ENCODE data around the gene RPS6KC1. TPM values are rescaled to one million over a fixed set of nuclear protein-coding genes. Genes with fewer than 3 reads are reported as not detected.

RPS6KC1 gene
- total and polyA plus RNA-seq, 2 donors from 2014 or later, result 6.3 to 13.8 TPM

GRCh38 chr1:213119794-213120193, 68.8 kb downstream of the RPS6KC1 start:
- H3K36me3 ChIP-seq (ENCODE audit: control insufficient read depth in 2 of 3, insufficient read depth in 3 of 3, low read length in 3 of 3), result no peaks in the 10 kb centered on the region
- DNase-seq (no peak), FAIRE-seq (no peak)
- no peak overlapping the region for H3K4me3 ChIP-seq (ENCODE audit: low read length in 3 of 3)
- no peak for TF ChIP-seq CTCF (IDR thresholded peaks at IDR 0.05; ENCODE audit: borderline replicate concordance, extremely low read depth, insufficient read depth)
- H3K9me3 ChIP-seq (ENCODE audit: control insufficient read depth in 2 of 3, insufficient read depth in 1 of 3, low read length in 3 of 3), result no peaks in the 10 kb centered on the region
- peaks cover 0 to 7% (median 3%) of the 10 kb centered on the region in 3 donors for H3K4me1 ChIP-seq (ENCODE audit: control insufficient read depth in 2 of 3, insufficient read depth in 2 of 3, low read depth in 1 of 3, low read length in 3 of 3)
- no peaks in the 10 kb centered on the region for H3K27me3 ChIP-seq (ENCODE audit: control insufficient read depth, insufficient read depth, low read length)
- no peak overlapping the region for H3K9ac ChIP-seq (ENCODE audit: low read length in 3 of 3)
- no peak overlapping the region for H3K27ac ChIP-seq (ENCODE audit: low read depth in 2 of 2, low read length in 2 of 2)
- intact Hi-C loops (cut with DNase I), result no loop called here

GRCh38 chr1:213120386-213120785, 69.3 kb downstream of the RPS6KC1 start:
- intact Hi-C loops (cut with DNase I), result no loop called here
- peaks cover 0 to 7% (median 3%) of the 10 kb centered on the region in 3 donors for H3K4me1 ChIP-seq (ENCODE audit: control insufficient read depth in 2 of 3, insufficient read depth in 2 of 3, low read depth in 1 of 3, low read length in 3 of 3)
- no peak for FAIRE-seq

DNA sequence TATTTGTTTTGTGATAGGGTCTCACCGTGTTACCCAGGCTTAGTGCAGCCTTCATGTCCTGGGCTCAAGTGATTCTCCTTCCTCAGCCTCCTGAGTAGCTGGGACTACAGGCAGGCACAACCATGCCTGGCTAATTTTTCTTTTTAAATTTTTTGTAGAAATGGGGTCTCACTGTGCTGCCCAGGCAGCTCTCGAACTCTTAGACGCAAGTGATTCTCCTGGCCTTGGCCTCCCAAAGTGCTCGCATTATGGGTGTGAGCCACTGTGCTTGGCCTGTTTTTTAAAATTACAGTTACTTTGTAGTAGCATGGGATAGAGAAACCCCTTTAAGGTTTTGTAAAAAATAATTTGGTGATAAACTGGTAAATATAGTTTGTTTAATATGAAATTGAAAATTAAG, 69.9 kb downstream of the RPS6KC1 start:
- H3K9me3 ChIP-seq (ENCODE audit: control insufficient read depth in 2 of 3, insufficient read depth in 1 of 3, low read length in 3 of 3), result no peaks in the 10 kb centered on the region
- DNase-seq, result no peak
- peaks cover 0 to 7% (median 3%) of the 10 kb centered on the region in 3 donors for H3K4me1 ChIP-seq (ENCODE audit: control insufficient read depth in 2 of 3, insufficient read depth in 2 of 3, low read depth in 1 of 3, low read length in 3 of 3)
- no peak for TF ChIP-seq CTCF (IDR thresholded peaks at IDR 0.05; ENCODE audit: borderline replicate concordance, extremely low read depth, insufficient read depth)
- H3K9ac ChIP-seq (ENCODE audit: low read length in 3 of 3), result no peak overlapping the region
- H3K4me3 ChIP-seq (ENCODE audit: low read length in 3 of 3), result no peak overlapping the region
- FAIRE-seq, result no peak
- H3K27me3 ChIP-seq (ENCODE audit: control insufficient read depth, insufficient read depth, low read length), result no peaks in the 10 kb centered on the region
- no peak overlapping the region for H3K27ac ChIP-seq (ENCODE audit: low read depth in 2 of 2, low read length in 2 of 2)
- intact Hi-C loops (cut with DNase I), result no loop called here
- no peaks in the 10 kb centered on the region for H3K36me3 ChIP-seq (ENCODE audit: control insufficient read depth in 2 of 3, insufficient read depth in 3 of 3, low read length in 3 of 3)

More at GRCh38 chr1:213120386-213120785, 69.3 kb downstream of the RPS6KC1 start:
- no peak overlapping the region for H3K27ac ChIP-seq (ENCODE audit: low read depth in 2 of 2, low read length in 2 of 2)
- DNase-seq, result peak in 1 of 5 donors; percentile 6
- no peak for TF ChIP-seq CTCF (IDR thresholded peaks at IDR 0.05; ENCODE audit: borderline replicate concordance, extremely low read depth, insufficient read depth)
- H3K27me3 ChIP-seq (ENCODE audit: control insufficient read depth, insufficient read depth, low read length), result no peaks in the 10 kb centered on the region
- no peak overlapping the region for H3K9ac ChIP-seq (ENCODE audit: low read length in 3 of 3)
- no peak overlapping the region for H3K4me3 ChIP-seq (ENCODE audit: low read length in 3 of 3)
- no peaks in the 10 kb centered on the region for H3K36me3 ChIP-seq (ENCODE audit: control insufficient read depth in 2 of 3, insufficient read depth in 3 of 3, low read length in 3 of 3)
- no peaks in the 10 kb centered on the region for H3K9me3 ChIP-seq (ENCODE audit: control insufficient read depth in 2 of 3, insufficient read depth in 1 of 3, low read length in 3 of 3)

GRCh38 chr1:213122514-213122929, 71.5 kb downstream of the RPS6KC1 start:
- peak; percentile 27 for TF ChIP-seq CTCF (IDR thresholded peaks at IDR 0.05; ENCODE audit: borderline replicate concordance, extremely low read depth, insufficient read depth)
- Histone ChIP-seq H3K4me3 (ENCODE audit: low read length in 3 of 3) (no peak overlapping the region), H3K9ac (ENCODE audit: low read length in 3 of 3) (no peak overlapping the region), H3K27me3 (ENCODE audit: control insufficient read depth, insufficient read depth, low read length) (no peaks in the 10 kb centered on the region), H3K27ac (ENCODE audit: low read depth in 2 of 2, low read length in 2 of 2) (no peak overlapping the region), H3K4me1 (ENCODE audit: control insufficient read depth in 2 of 3, insufficient read depth in 2 of 3, low read depth in 1 of 3, low read length in 3 of 3) (peaks cover 0 to 7% (median 3%) of the 10 kb centered on the region in 3 donors), H3K36me3 (ENCODE audit: control insufficient read depth in 2 of 3, insufficient read depth in 3 of 3, low read length in 3 of 3) (no peaks in the 10 kb centered on the region), H3K9me3 (ENCODE audit: control insufficient read depth in 2 of 3, insufficient read depth in 1 of 3, low read length in 3 of 3) (no peaks in the 10 kb centered on the region)
- DNase-seq (peak in 2 of 5 donors; percentile 54 to 62), FAIRE-seq (peak; percentile 91)
- intact Hi-C loops (cut with DNase I), result no loop called here
